Inferior parietal cortex (tissue), 1 donor: Measurements from ENCODE around the gene MAML2.

Experiments
- DNase-seq: peaks from one replicate; pipeline ENCODE4 v3.0.0-alpha.2; 2016; ENCODE audit errors: extremely low spot score

Gene MAML2

DNA sequence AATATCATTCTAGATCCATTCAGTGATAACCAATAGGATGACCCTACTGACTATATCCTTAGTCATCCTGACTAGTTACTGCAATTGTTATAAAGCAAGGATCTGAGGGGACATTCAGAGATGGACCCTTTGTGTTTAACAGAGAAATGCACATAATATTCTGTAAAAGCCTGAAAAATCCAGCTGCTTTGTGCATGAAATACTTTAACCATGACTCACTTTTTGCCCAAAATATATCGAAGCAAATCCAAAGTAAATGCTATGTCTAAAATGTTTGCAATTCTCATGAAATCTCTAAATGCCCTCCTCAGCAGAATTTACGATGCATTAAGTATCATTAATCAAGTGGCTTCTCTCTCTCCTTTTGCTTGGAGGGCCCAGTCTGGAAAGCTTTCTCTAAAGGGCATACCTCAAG is 240.3 kb downstream of the MAML2 start:
- no peak for DNase-seq

DNA sequence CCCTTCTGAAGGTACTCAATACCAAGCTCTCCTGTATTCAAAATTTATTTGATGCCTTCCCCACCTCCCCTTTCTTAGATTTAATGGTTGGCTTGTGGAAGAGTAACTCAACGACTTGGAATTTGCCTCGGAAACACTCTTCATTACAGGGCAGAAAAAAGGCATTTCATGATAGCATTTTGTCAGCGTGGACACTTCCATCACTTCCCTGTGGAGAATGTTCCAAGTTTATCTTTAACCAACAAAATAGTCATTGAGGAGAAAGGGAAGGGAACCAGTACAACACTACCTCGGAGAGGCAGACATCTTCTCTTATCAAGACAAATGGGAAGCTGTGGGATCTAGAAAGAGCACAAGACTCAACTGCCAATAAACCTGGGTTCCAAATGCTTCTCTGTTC is 241.8 kb downstream of the MAML2 start:
- no peak for DNase-seq

DNA sequence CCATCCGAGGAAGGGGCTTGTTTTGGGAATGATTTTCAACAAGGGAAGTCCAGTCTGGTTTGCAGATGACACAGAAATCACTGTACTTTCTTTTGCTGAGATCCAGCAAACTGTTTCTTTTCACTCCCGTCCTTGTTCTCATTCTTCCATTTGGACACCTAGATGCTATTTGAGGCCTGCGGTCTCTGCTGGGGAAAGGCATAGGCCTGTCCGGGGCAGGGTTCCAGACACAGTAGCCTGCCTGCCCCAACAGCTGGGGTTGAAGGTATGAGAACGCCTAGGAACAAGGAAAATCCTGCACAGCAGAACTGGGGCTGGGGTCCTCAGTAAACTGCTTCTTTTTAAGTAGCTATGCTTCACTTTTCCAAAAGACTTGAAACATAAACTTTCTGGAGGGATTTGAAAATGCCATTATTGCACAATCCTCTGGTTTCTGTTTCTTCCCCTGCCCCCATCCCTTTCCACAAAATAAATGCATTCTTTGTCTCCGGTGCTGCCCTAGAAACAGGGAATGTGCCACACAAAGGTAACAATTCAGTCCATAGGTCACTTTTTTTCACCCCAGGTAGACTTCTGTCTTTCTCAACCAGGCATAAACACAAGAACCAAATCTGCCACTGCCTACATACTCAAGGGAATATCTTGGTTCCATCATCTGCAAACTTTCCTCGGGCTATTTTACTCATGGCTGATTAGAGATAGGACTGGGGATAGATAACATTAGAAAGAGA is 244.3 kb downstream of the MAML2 start:
- no peak for DNase-seq

DNA sequence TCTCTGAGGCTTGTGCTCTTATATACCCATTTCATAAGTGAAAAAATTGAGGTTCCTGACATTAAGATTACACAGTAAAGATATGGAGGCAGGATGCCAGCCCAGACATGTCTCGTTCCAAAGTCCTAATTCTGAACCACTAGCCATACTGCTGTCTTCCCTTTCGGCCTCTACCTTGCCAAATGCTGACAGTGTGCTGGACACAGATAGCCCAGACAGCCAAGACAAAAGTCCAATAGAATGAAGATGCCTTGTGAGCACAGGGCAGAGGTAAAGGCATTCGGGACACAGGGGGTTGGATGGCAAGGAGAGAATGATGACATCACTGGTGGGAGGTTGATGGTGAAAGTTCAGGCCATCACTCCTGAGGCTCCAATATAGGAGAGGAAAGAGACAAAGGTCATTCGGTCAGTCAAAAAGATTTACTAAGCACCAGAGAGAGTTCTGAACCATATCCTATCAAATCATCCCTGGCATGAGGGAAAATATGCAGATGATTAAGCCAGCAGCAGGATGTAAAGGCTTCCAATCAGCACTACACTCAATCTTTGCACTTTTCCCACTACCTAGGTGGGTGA is 245.1 kb downstream of the MAML2 start:
- DNase-seq: no peak

DNA sequence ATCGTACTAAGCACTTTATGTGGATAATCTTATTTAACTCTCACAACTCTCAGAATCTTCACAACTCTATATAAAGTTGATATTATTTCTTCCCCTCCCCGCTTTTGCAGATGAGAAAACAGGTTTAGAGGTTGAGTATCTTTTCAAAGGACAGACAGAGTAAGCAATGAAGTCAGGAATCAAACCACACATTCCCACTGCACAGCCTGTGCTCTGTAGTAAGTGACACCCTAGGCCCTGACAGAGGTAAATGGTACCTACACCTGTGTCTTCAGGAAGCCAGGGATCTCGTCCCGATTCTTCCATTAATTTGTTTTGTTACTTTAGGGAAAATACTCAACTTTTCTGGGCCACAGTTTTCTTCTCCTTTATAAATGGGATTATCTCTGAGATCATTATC is 246.6 kb downstream of the MAML2 start:
- no peak for DNase-seq

DNA sequence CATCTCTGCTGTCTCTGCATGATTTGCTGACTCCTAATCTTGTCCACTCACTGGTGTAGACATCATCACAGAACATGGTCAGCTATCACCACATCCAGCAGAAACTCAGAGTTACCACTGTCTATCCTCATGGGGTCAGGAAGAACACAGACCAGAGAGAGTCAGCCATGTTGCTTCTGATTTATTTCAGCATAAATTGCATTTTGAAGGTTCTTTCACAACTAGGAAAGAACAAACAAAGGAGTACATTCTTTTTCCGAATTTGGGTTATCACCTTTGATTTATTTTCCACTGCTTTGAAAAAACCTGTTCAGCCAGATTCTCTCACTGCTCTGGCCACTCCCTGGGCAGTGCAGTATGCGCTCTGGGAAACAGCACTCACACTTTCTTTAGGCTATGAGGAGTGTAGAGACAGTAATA is 247.1 kb downstream of the MAML2 start:
- no peak for DNase-seq

DNA sequence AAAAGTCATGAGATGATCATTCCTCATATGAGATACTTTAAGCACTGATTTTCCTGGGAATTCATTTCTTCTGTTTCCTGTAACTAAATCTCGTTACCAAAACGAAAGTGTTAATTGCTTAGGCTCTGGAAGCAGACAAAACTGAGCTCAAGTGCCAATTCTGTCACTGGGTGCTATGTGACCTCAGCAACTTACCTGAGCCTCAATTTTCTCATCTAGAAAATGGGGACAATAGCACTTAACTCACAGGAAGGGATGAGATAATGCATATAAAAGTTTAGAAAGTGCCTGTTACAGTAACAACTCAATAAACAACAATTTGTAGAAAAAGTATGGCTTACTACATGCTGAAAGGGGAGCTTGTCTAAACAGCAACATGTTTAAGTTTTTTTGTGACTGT is 248.8 kb downstream of the MAML2 start:
- no peak for DNase-seq

DNA sequence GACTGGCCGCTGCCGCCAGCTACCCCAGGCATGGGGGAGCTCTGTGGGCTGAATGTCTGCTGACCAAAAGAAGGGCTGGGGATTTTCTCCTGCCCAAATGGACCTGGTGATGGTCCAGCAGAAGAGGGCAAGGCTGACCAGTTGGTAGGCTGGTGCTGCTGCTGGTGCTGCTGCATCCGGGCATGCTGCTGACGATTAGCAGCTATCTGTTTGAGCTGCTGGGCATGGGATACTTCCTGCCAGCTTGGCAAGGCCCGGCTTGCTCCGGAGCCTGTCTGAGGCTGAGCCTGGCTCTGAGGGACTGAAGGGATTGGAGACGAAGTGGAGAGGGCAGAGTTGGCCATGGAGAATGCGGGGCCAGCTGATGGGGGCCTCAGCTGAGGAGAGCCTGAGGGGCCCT is 250.5 kb downstream of the MAML2 start:
- no peak for DNase-seq

DNA sequence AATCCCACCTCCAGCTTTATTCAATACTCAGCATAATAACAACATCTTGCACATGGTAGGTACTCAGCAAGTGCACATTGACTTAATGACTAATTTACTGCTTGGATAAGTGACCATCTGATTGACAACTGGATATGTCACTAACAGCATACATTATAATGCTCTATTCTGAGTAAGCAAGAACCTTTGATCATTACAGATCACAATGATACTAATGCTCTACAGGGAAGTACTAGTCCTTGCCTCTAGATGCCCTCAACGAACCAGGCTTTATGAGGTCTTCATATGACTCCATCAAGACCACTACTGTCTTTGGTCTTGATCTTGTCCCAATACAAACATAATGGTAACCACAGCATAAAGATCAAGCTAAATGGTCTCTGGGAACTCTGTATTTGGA is 251.5 kb downstream of the MAML2 start:
- DNase-seq: no peak

DNA sequence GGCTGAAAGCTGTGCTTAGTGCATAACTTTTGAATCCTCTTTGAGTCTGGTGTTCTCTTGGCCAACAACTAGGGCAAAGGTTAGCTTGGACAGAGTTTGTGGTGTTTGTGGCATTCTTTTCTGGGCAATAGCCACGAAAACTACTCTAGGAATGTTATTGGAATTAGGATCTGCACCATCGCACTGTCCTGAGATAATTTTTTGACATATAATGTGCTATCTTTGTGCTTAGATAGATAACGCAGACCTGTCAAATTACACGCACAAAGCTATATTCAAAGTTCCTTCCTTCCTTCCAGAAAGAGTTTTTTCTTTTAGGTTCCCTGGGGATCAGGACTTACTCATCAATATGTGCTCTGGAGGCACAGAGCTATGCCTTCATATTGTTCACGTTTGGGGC is 252.3 kb downstream of the MAML2 start:
- no peak for DNase-seq

DNA sequence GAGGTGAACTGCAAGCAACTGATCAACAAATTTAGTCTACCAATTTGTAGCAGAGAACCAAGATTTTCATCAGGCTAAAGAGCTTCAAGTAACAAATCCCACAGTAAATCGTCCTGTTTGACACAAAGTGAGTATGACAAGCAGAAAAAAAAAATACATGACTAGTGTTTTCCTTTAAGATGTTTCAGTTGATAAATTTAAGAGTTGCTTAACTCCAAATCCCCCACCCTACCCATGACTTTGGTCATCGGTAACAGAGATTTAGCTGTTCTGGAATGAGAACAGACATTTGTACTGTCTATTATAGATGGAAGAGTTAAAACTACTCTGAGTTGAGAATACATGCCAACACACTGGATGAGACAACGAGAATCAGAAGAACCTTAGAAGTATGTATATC is 254.1 kb downstream of the MAML2 start:
- DNase-seq: no peak

DNA sequence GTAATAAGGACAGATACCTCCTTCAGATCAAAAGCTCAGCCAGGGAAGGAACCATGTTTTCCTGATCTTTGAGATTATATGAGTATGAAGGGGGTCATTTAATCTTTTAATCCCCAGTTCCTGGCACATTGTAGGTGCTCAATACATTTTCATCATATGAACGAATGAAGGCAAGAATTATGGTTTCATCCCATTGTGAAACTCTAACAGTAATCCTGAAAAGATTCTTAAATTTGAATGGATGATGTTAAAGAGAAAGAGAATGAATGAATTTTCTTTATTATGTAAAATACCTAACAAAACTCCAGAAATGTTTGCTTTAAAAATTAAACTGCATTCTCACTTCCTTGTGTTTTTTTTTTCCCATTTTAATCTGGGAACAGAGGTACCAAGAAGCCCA is 256.9 kb downstream of the MAML2 start:
- no peak for DNase-seq

DNA sequence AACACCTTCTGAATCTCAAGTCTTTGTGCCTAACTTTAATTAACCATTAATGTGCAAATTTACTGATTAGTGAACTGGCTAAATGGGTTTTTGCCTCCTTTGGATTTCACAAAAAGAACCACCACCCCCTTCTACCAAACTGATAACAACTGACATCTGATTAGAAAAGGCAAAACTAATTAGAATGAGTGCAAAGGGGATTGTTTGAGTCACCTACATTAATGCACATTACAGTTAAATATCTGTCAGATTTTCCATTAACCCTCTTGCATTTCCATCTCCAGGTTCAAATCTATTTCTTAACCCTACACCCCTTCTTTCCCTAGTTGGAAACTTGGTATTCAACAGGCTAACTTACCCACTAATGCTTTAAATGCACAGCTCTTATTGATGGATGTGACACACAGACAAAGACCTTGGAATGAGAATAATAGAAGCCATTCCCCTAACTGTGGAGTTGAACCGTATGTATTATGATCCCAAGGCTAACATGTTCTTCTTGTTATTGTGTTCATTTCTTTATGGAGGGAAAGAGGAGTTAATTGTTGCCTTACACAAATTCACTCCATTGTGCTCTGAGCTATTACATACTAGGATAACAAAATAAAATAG is 257.6 kb downstream of the MAML2 start:
- DNase-seq: no peak

DNA sequence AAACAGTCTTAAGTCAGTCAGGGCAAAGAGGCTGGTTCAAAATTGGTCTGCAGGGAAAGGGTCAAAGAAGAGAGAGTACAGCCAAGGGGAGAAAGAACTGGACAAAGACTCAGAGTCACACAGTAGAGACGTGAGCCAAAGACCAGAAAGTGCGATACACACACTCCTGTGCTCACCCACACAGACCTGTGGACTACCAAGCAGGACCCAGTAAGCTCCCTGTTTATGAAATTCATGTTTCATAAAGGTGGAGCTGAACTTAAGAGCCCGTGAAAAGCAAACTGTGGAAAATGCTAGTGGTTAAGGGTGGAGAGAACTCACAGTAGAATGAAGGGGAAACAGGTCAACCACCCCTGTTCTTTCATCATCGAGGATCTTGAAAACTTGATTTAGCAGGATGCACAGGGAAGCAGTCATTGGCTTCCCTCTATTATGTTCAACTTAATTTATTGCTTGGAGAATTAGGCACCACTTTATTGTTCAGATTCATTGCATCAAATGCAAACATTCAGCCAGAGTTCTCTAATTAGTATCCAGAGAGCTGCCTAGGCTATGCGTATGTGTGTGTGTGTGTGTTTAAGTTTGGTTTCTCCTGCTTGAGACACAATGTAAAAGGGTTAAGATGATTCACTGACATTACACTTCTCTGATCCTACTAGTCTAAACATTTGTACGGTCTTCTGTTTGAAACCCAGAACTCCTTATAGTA is 258.2 kb downstream of the MAML2 start:
- DNase-seq: no peak

DNA sequence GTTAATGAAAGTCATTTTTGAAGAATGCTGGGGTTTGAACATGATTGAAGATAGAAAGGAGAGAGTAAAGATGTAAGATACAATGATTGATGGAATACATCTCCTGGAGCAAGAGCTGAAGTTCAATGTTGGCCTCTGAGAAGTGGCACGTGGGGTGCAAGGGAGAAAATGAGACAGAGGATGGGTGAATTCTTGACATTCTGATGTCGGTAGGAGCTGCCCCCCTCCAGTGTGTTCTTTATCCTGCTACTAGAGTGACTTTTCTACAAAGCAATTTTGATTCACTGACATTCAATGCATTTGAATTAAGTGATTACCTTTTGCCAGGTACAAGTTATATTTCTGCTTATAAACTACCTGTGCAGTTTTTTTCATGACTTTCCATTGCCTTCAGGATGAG is 260.1 kb downstream of the MAML2 start:
- DNase-seq: no peak

DNA sequence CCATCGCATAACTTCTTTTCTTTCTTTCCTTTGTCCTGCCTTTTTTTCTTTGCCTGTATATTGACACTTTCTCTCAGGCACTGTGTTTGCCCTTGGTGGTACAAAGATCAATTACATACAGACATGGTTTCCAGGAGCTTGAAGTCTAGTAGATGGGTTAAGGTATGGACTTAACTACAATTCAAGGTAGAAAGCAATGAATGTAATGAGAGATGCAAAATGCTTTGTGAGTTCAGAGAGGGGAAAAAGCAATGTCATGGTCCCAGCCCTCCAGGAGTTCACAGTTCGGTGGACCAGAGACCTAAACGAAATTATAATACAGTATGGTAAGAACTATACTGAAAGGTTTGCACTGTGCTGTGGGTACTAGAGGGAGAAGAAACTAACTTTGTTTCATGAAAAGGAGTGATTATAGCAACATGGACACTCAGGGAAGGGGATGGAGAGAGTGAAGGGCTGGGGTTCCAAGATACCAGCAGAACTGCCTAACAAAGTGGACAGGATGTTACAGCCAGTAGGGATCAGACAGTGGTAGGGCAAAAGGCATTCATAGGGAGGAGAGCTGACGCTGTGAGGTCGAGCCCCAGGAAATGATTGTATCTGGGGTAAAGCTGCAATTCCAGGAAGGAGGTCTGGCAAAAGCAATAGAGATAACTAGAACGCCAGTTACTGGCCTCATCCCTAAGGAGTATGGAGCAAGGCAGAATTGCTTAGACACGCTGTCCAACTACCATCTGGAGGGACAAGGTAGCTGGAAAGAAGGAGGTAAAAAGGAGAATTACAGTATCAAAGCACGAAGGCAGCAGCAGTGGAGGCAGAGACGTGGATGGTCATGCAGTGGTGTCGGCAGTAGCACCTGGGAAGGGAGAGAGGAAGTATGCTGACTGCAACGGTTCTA is 260.7 kb downstream of the MAML2 start:
- DNase-seq: no peak

DNA sequence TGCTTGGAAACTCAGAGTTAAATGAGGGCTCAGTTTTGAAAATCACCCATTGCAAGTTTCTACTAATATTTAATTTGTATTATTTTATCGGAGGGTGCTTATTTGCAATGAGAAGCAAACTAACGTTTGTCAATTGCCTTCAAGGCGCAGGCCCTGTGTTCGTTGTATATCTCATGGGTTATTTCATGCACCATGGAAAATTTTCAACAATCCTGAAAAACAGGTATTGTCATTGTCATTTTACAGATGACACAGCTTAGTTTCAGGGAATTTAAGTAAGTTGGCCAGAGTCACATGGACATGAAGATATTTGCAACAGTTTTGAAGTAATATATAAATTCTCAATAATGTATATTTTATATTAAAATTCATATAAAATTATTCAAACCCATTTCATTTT is 261.4 kb downstream of the MAML2 start:
- no peak for DNase-seq

DNA sequence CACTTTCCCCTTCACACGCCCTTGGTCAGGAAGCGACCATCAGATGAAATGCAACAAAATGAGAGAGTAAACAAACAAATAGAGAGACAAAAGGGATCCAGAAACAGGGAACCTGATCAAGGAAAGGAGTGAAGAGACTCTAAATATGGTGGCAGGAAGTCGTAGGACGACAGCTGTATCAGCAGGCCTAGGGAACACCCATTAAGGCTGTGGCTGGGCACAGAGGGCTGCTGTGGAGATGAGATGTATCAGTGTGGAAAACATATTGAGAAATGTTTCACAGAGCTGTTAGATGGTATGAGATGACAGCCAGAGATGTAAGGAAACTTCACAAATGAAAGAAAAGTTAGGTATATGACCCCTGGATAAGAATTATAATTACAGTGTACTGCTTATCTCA is 263.3 kb downstream of the MAML2 start:
- no peak for DNase-seq

DNA sequence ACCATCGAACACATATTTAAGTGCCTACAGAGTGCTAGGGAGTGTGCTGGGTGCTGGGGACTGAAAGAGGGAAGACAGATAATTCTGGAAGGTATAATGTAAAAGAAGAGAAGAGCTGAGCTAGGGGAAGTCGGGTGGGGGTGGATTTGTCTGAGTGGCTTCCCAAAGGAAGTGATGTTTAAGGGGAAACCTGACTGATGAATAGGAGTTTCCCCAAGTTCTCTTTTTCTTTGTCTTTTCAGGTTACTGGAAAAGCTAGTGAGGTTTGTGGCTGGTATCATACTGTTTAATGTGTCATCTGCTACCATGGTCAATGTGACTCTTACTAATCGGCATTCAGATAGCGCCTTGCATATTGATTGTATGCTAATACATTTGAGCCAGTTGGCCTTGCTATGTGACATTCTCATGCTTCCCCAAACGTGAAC is 267.4 kb downstream of the MAML2 start:
- DNase-seq: no peak

DNA sequence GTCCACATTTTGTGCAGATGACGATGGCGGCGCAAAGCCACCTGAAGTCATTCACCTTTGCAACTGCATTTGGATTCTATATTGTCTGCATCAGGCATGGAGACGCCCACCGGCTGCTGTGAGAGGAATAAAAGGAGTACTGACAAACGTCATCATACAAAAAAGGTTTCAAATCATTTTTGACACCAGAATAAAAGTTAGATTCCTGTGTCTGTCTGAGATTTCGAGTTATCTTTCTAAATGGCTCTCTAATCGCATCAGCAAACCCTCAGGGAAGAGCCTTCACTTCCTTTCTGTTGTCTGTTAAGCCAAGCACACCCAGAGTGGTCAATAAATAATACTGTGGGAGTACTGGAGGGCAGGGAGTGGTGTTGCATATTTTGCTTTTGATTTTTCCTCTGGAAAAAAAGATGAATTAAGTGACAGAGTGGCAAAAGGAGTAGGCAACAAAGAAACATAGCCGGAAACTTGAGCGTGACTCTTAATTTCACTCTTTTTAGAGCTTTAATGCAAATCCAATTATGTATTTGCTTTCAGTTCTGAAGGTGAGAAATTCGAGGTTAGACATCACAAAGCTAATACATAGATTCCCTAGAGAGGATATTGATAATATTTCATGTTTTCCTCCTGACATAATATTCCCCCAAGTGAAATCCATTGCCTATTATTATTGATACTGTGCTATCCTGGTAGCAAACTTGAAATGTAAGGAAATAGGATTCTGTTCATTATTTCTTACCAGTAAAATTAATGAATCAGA is 268.3 kb downstream of the MAML2 start:
- no peak for DNase-seq

DNA sequence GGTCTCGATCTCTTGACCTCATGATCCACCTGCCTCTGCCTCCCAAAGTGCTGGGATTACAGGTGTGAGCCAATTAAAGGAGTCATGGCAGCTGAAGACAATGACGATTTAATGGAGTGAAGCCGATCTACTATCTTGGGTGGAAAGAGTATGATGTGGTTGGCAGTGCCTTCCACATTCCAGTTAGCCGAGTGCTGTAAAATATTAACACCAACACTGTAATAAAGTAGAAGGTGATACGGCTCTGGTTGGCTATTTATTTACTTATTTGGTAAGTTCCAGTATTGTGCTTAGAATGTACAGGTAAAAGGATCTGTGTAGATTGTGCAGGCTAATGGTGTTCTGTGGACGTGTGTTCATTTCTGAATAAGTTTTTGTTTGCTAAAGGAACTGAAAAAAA is 269.5 kb downstream of the MAML2 start:
- DNase-seq: no peak
